GM21576 (cell line): ENCODE data around the gene CPN2.

Experiments
- ATAC-seq: cut with Tn5 transposase; IDR thresholded peaks from one replicate; pipeline ENCODE4 v1.9.1; 2021; ENCODE audit warnings: mild to moderate bottlenecking, moderate library complexity; ENCODE audit not compliant: unreplicated experiment

Gene CPN2, protein sequence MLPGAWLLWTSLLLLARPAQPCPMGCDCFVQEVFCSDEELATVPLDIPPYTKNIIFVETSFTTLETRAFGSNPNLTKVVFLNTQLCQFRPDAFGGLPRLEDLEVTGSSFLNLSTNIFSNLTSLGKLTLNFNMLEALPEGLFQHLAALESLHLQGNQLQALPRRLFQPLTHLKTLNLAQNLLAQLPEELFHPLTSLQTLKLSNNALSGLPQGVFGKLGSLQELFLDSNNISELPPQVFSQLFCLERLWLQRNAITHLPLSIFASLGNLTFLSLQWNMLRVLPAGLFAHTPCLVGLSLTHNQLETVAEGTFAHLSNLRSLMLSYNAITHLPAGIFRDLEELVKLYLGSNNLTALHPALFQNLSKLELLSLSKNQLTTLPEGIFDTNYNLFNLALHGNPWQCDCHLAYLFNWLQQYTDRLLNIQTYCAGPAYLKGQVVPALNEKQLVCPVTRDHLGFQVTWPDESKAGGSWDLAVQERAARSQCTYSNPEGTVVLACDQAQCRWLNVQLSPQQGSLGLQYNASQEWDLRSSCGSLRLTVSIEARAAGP

DNA sequence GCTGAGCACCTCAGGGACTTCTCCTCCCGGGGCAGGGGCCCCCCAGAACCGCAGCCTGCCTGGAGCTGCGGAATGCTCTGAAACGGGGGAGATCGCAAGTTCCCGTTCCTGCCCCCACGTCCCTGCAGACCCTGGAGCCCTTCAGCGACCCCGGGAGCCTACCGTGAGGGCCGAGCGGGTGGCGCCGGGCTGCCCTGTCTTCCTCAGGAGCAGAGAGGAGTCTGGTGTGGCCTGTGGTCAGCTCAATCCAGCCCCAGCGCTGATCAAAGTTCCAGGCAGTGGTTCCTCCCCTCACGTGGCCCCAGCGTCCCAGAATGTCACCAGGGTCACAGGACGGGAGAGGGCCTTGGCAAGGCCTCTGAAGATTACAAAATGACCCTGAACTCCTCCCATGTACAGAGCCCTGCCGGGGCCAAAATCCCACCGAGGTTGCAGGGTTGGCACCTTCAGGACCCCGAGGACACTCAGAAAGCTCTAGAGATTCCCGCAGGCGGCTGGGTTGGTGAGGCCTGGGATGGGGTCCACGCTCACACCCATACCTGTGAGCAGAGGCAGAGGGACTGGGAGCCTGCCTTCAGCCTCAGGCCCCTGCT lies at the start of gene CPN2:
CPN2 (minus strand) TSS at position 249 of the 593 bp plus-strand sequence. CDS start 8,626 bp downstream, outside the sequence.
- ATAC-seq, result no peak

DNA sequence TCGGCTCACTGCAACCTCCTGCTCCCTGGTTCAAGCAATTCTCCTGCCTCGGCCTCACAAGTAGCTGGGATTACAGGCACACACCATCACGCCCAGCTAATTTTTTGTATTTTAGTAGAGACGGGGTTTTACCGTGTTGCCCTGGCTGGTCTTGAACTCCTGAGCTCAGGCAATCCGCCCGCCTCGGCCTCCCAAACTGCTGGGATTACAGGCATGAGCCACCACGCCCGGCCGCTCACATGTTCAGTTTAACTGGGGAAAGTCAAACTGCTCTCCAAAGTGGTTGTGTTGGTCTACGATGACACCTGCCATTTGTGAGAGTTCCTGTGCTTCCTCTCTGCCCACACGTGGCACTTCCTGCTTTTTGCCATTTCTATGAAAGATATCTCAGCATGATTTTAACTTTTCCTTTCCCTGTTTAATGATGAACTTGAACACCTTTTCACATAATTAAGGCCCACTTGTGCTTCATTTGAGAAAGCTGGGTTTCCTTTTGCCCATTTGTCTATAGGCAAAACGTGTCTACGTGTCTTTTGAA lies 48.8 kb upstream of the CPN2 start:
- ATAC-seq, result no peak

DNA sequence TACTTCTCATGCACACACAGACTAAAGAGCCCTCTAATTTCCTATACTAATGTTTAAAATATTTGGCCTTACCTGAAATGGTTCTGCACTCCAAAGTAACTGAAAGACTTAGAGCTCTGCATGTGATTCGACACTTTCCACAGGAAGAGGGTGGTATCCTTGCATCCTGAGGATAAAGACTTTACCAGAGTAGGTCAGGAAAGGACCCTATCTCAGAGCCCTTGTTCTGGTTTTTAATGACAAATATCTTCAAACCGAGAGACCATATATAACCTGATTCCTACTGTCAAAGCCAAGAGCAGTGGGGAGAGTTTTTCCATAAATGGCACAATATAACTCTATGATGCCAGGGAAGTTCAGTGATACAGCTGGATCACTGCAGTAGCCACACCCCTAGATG lies 48.0 kb upstream of the CPN2 start, which contains the start of gene GP5:
GP5 (minus strand) TSS at position 101 of the 400 bp plus-strand sequence. CDS start 984 bp downstream, outside the sequence.
- no peak for ATAC-seq

DNA sequence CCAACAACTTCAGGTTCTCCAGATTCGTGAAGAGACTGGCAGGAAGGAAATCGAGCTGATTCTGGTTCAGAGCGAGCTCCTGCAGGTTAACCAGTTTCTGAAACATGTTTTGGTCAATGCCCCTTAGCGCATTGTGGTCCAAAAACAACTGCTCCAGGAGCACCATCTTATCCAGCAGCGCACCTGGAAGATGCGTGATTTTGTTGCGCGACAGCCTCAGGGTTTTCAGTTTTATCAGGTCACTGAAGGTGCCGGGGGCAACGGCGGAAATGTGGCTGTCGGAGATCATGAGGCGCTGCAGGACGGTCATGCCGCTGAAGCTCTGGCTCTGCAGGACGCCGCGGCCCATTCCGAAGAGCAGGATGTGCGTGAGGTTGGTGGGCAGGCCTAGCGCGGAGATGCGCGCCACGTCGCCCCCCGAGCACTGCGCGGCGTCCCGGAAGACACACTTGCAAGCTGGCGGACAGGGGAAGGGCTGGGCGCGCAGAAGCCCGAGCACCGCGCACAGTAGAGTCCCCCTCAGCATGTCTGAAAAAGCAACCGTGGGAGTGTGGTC lies 46.7 kb upstream of the CPN2 start:
- ATAC-seq, result no peak

DNA sequence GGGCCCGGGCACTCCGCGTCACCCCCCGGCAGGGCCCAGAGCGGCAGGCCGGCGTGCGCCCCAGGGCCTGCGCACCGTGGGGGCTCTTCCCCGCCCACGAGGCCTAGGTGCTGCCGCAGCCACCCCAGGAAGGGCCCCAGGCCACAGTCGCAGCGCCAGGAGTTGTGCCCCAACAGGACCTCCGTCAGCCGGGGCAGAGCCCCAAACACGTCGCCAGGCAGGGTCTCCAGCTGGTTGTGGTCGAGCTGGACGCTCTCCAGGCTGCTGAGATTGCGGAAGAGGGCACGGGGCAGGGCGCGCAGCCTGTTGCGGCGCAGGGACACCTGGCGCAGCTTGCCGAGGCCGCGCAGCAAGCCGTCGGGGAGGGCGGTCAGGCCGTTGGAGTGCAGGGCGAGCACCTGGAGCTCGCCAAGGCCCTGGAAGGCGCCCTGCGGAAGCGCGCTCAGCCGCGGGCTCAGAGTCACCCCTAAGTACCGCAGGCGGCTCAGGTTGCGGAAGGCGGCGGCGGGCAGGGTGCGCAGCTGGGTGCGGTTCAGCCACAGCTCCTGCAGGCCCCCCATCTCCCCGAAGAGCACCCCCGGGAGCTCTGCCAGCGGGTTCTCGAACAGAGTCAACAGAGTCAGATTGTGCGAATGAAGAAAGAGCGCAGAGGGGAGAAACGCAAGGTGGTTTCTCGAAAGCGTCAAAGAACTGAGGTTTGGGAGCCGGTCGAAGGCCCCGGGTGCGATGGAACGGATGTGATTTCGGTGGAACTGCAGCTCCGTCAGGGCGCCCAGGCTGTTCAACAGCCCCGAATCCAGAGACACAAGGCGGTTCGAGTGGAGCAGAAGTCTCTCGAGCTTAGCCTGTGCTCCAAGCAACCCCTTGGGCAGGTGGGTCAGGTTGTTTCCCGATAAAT lies 46.0 kb upstream of the CPN2 start:
- no peak for ATAC-seq

DNA sequence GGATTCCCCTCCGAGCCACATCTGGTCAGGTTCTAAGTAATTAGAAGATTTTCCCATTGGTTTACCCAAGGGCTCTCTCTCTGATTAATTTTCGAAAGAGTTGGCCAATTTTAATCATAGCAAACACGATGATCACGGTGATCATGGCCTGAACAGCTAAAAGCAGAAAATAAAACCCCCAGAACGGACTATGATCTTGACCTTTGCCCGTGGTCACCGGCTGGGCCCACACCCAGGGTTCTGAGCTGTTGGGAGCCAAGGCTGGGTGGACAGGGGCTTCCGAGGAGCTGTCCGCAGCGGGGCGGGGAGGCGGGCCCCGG lies 45.4 kb upstream of the CPN2 start:
- no peak for ATAC-seq

DNA sequence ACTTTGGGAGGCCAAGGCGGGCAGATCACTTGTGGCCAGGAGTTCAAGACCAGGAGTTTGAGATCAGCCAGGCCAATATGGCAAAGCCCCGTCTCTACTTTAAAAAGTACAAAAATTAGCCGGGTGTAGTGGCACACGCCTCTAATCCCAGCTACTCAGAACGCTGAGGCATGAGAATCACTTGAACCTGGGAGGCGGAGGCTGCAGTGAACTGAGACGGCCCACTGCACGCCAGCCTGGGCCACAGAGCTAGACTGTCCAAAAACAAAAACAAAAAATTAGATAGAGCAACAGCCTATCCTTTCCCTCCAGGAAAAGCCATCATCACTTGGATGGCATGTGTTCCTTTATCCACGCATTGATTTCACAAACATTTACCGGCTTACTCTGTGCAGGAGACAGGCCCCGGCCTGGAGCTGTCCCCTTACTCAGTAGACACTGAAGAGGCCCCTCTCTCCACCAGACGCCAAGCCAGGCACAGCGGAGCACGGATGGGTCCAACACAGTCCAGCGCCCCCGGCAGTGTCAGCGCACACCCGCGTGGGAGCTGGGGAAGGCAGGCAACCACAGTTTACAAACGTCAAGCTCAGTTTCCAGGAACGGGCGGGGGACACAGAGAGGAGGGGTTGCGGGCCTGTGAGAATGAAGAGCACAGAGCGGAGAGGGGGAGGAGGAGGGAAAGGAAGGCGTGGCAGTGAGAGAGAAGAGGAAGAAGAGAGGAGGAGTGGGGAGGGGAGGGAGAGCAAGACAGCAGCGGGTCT lies 44.8 kb upstream of the CPN2 start:
- no peak for ATAC-seq

DNA sequence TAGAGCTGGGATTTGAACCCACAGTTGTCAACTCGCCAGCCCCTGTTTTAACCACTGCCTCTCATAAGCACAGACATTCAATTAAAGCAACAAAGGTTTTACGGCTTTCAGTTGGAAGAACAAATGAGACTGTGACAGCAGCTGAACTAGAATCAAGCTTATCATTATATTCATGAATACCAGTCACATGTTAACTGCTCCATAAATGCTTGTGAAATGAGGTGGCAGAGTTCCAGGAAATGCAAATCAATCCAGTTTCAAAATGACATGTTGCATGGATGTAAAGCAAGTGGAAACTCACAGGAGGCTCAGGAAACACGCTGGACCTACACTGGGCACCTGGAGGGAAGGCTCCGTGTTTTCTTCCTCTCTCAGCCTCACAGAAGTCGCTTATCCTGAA lies 44.1 kb upstream of the CPN2 start:
- ATAC-seq, result no peak

DNA sequence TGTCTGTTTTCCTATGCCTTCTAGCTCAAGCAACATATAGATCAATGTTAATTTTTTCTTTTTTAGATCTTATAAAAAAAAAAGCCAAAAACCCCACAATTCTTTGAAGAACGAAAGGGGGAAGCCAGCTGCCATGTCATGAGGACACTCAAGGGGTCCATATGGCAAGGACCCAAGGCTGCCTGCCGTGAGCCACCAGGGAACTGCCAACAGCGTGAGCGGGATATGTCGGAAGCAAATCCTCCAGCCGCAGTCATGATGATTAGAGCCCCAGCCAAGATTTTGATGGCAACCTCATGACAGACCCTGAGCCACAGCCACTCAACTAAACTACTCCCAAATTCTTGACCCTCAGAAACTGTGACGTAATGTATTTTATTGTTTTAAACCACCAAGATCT lies 41.4 kb upstream of the CPN2 start:
- no peak for ATAC-seq

DNA sequence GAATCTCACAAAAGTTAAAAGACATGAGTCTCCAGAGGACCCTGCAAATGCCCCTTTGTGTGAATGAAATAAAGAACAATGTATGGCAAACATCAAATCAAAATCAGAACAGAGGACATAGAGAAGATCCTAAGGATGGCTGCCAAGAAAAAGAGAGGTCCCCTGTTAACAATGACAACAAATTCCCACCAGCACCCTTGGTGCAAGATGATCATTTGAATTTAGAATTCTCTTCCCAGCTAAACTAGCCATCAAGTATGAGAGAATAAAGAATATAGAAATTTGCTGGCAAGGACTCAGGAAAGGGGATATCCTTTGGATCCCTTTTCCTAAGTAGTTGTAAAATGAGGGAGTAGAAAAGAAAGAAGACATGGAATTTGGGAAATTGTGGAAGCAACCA lies 39.7 kb upstream of the CPN2 start:
- no peak for ATAC-seq

DNA sequence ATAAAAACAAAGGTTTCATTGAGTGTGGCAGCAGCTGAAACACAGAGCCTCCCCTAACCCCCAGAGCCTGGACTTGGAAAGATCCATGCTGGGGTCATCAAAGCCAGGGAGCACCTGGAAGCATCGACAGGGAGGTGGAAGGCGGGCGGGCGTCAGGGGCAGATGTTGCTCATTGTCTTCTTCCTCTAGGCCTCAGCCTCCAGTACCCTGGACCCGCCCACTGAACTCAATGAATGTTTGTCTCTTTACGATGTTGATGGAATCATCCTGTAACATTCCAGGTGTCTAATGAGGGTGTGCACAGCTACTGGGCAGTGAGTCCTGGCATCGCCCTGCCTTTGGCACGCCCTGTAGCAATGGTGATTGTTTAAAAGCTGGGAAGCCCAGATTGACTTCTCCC lies 38.1 kb upstream of the CPN2 start:
- no peak for ATAC-seq

DNA sequence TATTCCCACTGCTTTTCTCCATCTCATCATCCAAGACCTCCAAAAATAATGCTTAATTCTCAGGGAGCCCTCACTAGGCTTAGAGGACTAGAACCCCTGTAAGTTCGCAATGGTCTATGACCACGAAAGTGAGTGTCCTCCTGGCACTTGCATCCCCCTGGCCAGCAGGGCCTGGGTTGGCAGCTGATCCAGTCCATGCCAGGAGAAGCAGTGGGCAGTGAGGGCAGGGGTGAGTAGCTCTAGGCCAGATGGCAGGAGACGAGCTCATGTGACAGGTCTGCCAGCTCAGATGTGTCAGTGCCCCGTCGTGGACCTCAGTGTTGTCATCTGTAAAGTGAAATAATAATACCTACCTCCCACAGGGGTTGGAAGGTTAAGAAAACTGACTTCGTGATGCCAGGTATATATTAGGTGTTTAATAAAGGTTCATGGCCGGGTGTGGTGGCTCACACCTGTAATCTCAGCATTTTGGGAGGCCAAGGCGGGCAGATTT lies 36.8 kb upstream of the CPN2 start:
- ATAC-seq, result no peak

DNA sequence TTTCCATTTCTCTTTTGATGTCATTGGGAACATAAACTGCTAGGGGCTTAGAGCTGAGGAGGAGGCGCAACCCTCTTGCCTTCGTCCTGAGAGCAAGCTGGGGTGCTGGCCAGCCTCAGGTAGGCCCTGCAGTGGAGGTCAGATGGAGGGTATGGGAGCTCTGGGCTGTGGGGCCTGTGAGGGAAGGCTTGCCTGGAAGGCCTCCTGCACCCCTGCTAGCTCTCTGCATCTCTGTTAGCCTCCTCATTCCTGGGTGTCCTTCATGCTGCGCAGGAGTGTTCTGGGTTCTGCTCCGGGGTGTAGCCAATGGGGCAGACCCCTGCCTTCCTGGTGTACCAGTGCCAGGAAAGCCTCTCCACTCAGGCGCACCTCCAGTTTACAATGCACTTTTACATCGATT lies 36.1 kb upstream of the CPN2 start:
- no peak for ATAC-seq

DNA sequence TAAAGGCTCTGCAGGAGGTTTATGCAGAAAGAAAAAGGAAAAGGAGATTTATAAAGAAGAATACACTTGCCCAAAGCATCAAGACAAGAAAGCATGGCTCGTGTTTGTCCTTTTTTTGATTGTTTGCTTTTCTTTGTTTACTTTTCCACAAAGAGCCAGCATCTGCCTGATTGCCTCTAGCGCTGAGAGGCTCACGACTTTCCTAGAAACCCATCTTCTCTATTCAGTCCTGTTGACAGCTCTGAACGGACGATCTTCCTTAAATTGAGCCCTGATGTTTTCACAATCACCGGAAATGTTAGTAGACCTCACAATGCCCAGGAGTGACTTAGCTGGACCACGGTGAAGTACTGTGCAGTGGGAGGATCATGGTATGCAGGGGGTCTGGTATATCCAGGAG lies 35.5 kb upstream of the CPN2 start:
- ATAC-seq, result no peak

DNA sequence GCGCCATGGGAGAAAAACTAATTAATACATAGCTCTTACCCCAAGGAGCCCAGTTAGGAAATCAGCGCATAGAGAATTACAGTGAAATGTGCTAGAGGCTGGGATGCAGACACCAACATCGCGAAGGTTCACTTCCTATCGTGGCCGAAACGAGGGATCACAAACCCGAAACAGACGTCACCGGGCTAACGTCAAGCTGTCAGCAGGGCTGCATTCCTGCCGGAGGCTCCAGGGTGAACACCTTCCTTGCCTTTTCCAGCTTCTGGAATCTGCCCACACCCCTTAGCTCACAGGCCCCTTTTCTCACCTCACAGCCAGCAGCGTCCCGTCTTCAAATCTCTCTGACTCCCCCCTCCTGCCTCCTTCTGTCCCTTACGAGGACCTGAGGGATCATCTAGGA lies 34.9 kb upstream of the CPN2 start:
- no peak for ATAC-seq

DNA sequence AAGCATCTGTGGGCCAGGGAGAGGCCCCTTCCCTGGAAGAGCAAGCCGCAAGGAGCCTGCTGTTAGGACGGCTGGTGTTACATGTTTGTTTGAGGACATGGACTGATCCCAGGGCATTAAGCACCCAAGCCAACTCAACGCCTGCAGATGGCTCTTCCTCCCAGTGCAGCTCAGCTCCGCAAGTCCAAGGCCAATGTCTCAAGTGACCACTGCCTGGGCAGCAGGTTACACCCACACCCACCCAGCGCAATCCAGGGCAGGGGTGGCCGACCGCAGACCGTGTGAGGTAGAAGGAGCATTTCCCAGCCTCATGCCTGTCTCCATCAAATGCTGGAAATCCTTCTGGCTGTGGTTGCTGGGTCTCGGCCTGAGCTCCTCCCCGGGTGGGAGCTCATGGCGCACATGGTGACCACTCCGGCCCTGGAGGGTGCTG lies 33.5 kb upstream of the CPN2 start:
- no peak for ATAC-seq

DNA sequence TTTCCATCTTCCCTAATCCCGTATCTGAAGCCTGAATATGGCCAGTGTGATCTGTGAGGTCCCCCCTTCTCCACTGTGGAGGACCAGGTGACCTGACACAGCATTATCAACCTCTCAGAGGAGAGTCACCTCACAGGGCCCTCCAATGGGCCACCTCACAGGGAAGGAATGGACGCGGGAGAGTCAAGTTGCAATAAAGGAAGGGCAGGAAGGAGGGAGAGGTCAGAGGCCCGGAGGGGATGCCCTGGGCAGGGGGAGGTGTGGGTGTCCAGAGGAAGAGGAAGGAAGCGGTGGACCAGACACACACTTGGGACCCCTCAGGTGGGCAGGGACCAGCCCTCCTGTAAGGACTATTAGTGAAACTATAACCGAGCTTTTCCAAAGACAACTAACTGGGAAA lies 33.0 kb upstream of the CPN2 start:
- ATAC-seq, result no peak

DNA sequence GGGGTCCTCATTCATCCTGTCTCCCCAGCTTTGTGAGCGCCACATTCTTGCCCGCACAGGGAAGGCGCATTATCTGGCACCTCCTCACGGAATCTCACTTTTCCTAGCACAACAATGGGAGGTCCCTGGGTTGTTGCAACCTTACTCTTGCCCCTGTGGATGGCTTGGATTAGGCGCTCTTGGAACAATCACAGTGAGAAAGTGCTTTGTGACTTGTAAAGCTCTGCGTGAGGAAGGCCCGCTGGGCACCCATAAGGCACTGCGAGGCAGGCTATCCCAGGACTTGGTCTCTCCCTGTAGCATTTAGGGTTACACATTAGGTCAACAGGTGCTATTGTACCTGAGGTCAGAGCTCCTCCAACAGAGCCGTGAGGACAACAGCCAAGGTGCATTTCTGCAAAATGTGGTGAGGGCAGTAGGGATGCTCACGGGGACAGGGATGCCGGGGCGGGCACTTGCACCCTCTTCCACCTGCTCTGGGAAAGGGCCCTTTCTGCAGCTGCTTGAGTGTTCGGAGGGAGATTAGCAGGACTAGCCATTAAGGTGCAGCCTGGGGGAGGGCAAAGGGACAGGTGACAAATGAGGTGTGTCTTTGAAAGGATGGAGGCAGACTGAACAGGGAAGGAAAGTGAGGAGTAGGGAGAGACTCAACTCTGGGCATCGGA lies 32.3 kb upstream of the CPN2 start:
- no peak for ATAC-seq

DNA sequence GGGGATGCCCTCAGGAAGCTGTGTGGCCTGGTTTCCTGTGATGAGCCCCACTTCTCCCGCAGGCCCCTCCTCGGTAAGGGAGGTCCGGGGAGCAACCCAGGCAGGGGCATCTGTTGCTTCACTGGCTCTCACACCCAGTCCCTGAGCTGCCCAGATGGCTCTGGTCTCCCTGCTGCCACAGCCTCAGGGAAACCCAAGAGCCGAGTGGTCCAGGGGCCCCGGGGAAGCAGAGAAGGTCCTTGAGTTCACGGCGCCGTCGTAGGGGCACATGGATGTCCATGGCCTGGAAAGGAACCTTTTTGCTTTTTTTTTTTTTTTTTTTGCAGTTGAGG lies 31.7 kb upstream of the CPN2 start:
- ATAC-seq, result no peak
